H9 (cell line): ENCODE measurements around the gene SNTG2. TPM values are rescaled to one million over a fixed set of nuclear protein-coding genes. Genes with fewer than 3 reads are reported as not detected.

Source experiments
- DNase-seq: peaks from one replicate; pipeline ENCODE4 v3.0.0-alpha.2; 2017
- H2AFZ ChIP-seq: one replicate; pipeline ENCODE4 v1.6.1; 2013; ENCODE audit warnings: mild to moderate bottlenecking, low read length, control low read depth, moderate library complexity
- H2AK5ac ChIP-seq: 2 replicates; pipeline ENCODE4 v1.6.1; 2013; ENCODE audit warnings: low read length, control low read depth, mixed read lengths; ENCODE audit not compliant: insufficient read length
- H2BK120ac ChIP-seq: one replicate; pipeline ENCODE4 v1.6.1; 2013; ENCODE audit warnings: low read depth, mild to moderate bottlenecking, low read length, control low read depth, inconsistent platforms; ENCODE audit not compliant: poor library complexity, severe bottlenecking
- H2BK12ac ChIP-seq: 2 replicates; pipeline ENCODE4 v1.6.1; 2013; ENCODE audit warnings: low read length, control low read depth, mixed read lengths, low read depth; ENCODE audit not compliant: insufficient read length
- H2BK15ac ChIP-seq: 2 replicates; pipeline ENCODE4 v1.6.1; 2013; ENCODE audit warnings: low read depth, low read length, control low read depth
- H2BK20ac ChIP-seq: one replicate; pipeline ENCODE4 v1.6.1; 2013; ENCODE audit warnings: low read depth, mild to moderate bottlenecking, low read length, control low read depth, inconsistent platforms; ENCODE audit not compliant: poor library complexity, severe bottlenecking
- H2BK5ac ChIP-seq: 2 replicates; pipeline ENCODE4 v1.6.1; 2013; ENCODE audit warnings: low read length, control low read depth, mixed read lengths; ENCODE audit not compliant: insufficient read length
- H3K14ac ChIP-seq: 2 replicates; pipeline ENCODE4 v1.6.1; 2013; ENCODE audit warnings: low read length, control low read depth; ENCODE audit not compliant: insufficient read depth
- H3K18ac ChIP-seq: 2 replicates; pipeline ENCODE4 v1.6.1; 2013; ENCODE audit warnings: low read depth, mild to moderate bottlenecking, mixed read lengths, low read length, control low read depth; ENCODE audit not compliant: insufficient read length
- H3K23ac ChIP-seq: 2 replicates; pipeline ENCODE4 v1.6.1; 2013; ENCODE audit warnings: low read length, control low read depth, mixed read lengths, low read depth; ENCODE audit not compliant: insufficient read length
- H3K23me2 ChIP-seq: 2 replicates; pipeline ENCODE4 v1.6.1; 2013; ENCODE audit warnings: low read depth, mild to moderate bottlenecking, mixed read lengths, low read length, control low read depth; ENCODE audit not compliant: insufficient read length, poor library complexity, severe bottlenecking
- H3K27ac ChIP-seq: 2 replicates; pipeline ENCODE4 v1.5.1; 2013; ENCODE audit warnings: low read length, control low read depth, mixed read lengths, low read depth; ENCODE audit not compliant: insufficient read length
- H3K27me3 ChIP-seq: 2 replicates; pipeline ENCODE4 v1.6.1; 2013; ENCODE audit warnings: low read length, control low read depth, inconsistent platforms; ENCODE audit not compliant: insufficient read depth
- H3K4ac ChIP-seq: 2 replicates; pipeline ENCODE4 v1.6.1; 2013; ENCODE audit warnings: low read depth, mild to moderate bottlenecking, control low read depth, inconsistent platforms, low read length, moderate library complexity
- H3K4me1 ChIP-seq: 2 replicates; pipeline ENCODE4 v1.6.1; 2013; ENCODE audit warnings: low read length, control low read depth, inconsistent platforms; ENCODE audit not compliant: insufficient read depth
- H3K4me2 ChIP-seq: 2 replicates; pipeline ENCODE4 v1.6.1; 2013; ENCODE audit warnings: low read length, control low read depth, mixed read lengths; ENCODE audit not compliant: insufficient read length, insufficient read depth
- H3K56ac ChIP-seq: 2 replicates; pipeline ENCODE4 v1.6.1; 2013; ENCODE audit warnings: low read depth, mild to moderate bottlenecking, mixed read lengths, low read length, control low read depth; ENCODE audit not compliant: insufficient read length
- H3K79me1 ChIP-seq: 2 replicates; pipeline ENCODE4 v1.6.1; 2013; ENCODE audit warnings: low read depth, mild to moderate bottlenecking, moderate library complexity, low read length, control low read depth, inconsistent platforms; ENCODE audit not compliant: insufficient read depth, poor library complexity, severe bottlenecking
- H3K79me2 ChIP-seq: 2 replicates; pipeline ENCODE4 v1.6.1; 2013; ENCODE audit warnings: low read length, control low read depth, inconsistent platforms; ENCODE audit not compliant: insufficient read depth
- H3K9ac ChIP-seq: 2 replicates; pipeline ENCODE4 v1.6.1; 2013; ENCODE audit warnings: low read length, control low read depth, mixed read lengths; ENCODE audit not compliant: insufficient read length; ENCODE audit errors: extremely low read depth
- H3K9me3 ChIP-seq: one replicate; pipeline ENCODE4 v1.6.1; 2013; ENCODE audit warnings: low read depth, low read length, inconsistent platforms; ENCODE audit not compliant: control insufficient read depth
- H3T11ph ChIP-seq: one replicate; pipeline ENCODE4 v1.6.1; 2013; ENCODE audit warnings: mild to moderate bottlenecking, low read length, control low read depth, inconsistent platforms
- H4K20me1 ChIP-seq: one replicate; pipeline ENCODE4 v1.6.1; 2013; ENCODE audit not compliant: control insufficient read depth, insufficient read length, insufficient read depth
- H4K5ac ChIP-seq: 2 replicates; pipeline ENCODE4 v1.6.1; 2013; ENCODE audit warnings: low read depth, mild to moderate bottlenecking, mixed read lengths, low read length, control low read depth; ENCODE audit not compliant: insufficient read length
- H4K8ac ChIP-seq: replicated peaks from 2 replicates; pipeline ENCODE4 v1.6.1; 2013; ENCODE audit warnings: low read length, control low read depth, mixed read lengths, low read depth; ENCODE audit not compliant: insufficient read length
- H4K91ac ChIP-seq: 2 replicates; pipeline ENCODE4 v1.6.1; 2013; ENCODE audit warnings: low read depth, mild to moderate bottlenecking, moderate library complexity, mixed read lengths, low read length, control low read depth; ENCODE audit not compliant: insufficient read length
- H3K27ac Mint-ChIP-seq, 3 experiments: 2 replicates in 2 of 3; 3 replicates in 1 of 3; pipeline ENCODE4 v1.8.0; 2020 to 2021; ENCODE audit warnings: mixed read lengths in 3 of 3, mild to moderate bottlenecking in 1 of 3, moderate library complexity in 1 of 3
- H3K27me3 Mint-ChIP-seq: 2 replicates; pipeline ENCODE4 v1.8.0; 2021; ENCODE audit warnings: low read depth, mild to moderate bottlenecking, moderate library complexity, mixed read lengths
- H3K36me3 Mint-ChIP-seq, 3 experiments: 2 replicates in 2 of 3; 3 replicates in 1 of 3; pipeline ENCODE4 v1.8.0; 2020 to 2021; ENCODE audit warnings: low read depth in 3 of 3, mixed read lengths in 3 of 3; ENCODE audit not compliant: insufficient read depth in 1 of 3
- H3K4me1 Mint-ChIP-seq, 2 experiments: 2 replicates each; pipeline ENCODE4 v1.8.0; 2020; ENCODE audit warnings: mixed read lengths in 2 of 2
- H3K4me3 Mint-ChIP-seq, 2 experiments: 2 replicates in 1 of 2; 3 replicates in 1 of 2; pipeline ENCODE4 v1.8.0; 2020 to 2021; ENCODE audit warnings: mild to moderate bottlenecking in 2 of 2, mixed read lengths in 2 of 2, moderate library complexity in 1 of 2
- H3K9me3 Mint-ChIP-seq, 2 experiments: 2 replicates in 1 of 2; 3 replicates in 1 of 2; pipeline ENCODE4 v1.8.0; 2020; ENCODE audit warnings: mild to moderate bottlenecking in 2 of 2, mixed read lengths in 2 of 2, moderate library complexity in 1 of 2
- CTCF ChIP-seq: fragments of 200-600 bp; sonication (generic); conservative IDR thresholded peaks from 3 replicates; pipeline ENCODE4 v1.8.0; 2021; ENCODE audit warnings: antibody characterized with exemption, mild to moderate bottlenecking
- WGBS: extraction: QIAGEN DNeasy Blood & Tissue Kit; methylation state at CpG from one replicate; pipeline ENCODE4 v1.1.7; 2013; ENCODE audit warnings: missing lambda C conversion rate, low lambda C conversion rate, mixed read lengths; ENCODE audit not compliant: insufficient read length; ENCODE audit errors: extremely low coverage; 5-methylcytosine and 5-hydroxymethylcytosine counted together
- total RNA-seq: library from RNA; stranded (reverse); gene quantifications from 2 replicates; pipeline ENCODE4 v1.2.1, GENCODE V29; 2021

Gene SNTG2
- total RNA-seq, 1 experiment from 2014 or later, result 13.2 TPM

GRCh38 chr2:974502-974901, 23.9 kb downstream of the SNTG2 start:
- Histone ChIP-seq H4K8ac (no peak overlapping the region), H3K23me2 (no peaks in the 10 kb centered on the region), H3K9ac (no peak overlapping the region), H4K20me1 (no peaks in the 10 kb centered on the region), H2BK120ac (no peak overlapping the region), H3K9me3 (no peaks in the 10 kb centered on the region), H3T11ph (no peak overlapping the region), H3K4me1 (peaks cover 3% of the 10 kb centered on the region; the same call in 1 of the 2 replicates), H3K27me3 (no peaks in the 10 kb centered on the region), H3K56ac (no peak overlapping the region), H3K79me1 (peaks cover 2% of the 10 kb centered on the region), H4K91ac (no peak overlapping the region), H2BK5ac (no peak overlapping the region), H3K79me2 (peaks cover 6% of the 10 kb centered on the region; the same call in 1 of the 2 replicates), H3K14ac (no peak overlapping the region), H3K18ac (no peak overlapping the region), H2BK15ac (no peak overlapping the region), H3K27ac (no peak overlapping the region), H3K4me2 (no peak overlapping the region), H3K23ac (no peak overlapping the region), H4K5ac (no peak overlapping the region), H2AFZ (no peak overlapping the region), H2BK12ac (no peak overlapping the region), H2BK20ac (no peak overlapping the region), H2AK5ac (no peak overlapping the region), H3K4ac (no peak overlapping the region)
- TF ChIP-seq CTCF, result no peak
- no peak overlapping the region for H3K27ac Mint-ChIP-seq
- peaks cover 10 to 16% of the 10 kb centered on the region in 2 experiments for H3K4me1 Mint-ChIP-seq
- H3K27me3 Mint-ChIP-seq, result no peaks in the 10 kb centered on the region; the same call in 1 of the 2 replicates
- H3K9me3 Mint-ChIP-seq, result peaks cover 5 to 9% of the 10 kb centered on the region in 2 experiments
- no peak for DNase-seq
- no peak overlapping the region for H3K4me3 Mint-ChIP-seq
- WGBS, result no CpG with 5 or more reads among the region's 2 CpGs
- H3K36me3 Mint-ChIP-seq, result peaks cover 7 to 14% (median 13%) of the 10 kb centered on the region in 3 experiments; a peak in 6 of 7 replicates
